Skeletal muscle tissue (tissue), 4 donors: ENCODE results near the gene PLK2. TPM values are rescaled to one million over a fixed set of nuclear protein-coding genes. Genes with fewer than 3 reads are reported as not detected.

ENCODE experiments used
- H3K27ac ChIP-seq: one replicate; pipeline ENCODE4 v1.7.0; 2013; ENCODE audit warnings: mild to moderate bottlenecking, low read depth, low read length, inconsistent platforms
- H3K27me3 ChIP-seq, 3 donors: one replicate each; pipeline ENCODE4 v1.7.0; 2013; ENCODE audit warnings: low read length in 3 of 3; ENCODE audit not compliant: control insufficient read depth in 3 of 3, insufficient read depth in 3 of 3
- H3K36me3 ChIP-seq, 3 donors: one replicate each; pipeline ENCODE4 v1.7.0; 2013; ENCODE audit warnings: low read length in 3 of 3; ENCODE audit not compliant: control insufficient read depth in 3 of 3, insufficient read depth in 3 of 3
- H3K4me1 ChIP-seq, 3 donors: one replicate each; pipeline ENCODE4 v1.7.0; 2013; ENCODE audit warnings: low read length in 3 of 3, mild to moderate bottlenecking in 3 of 3; ENCODE audit not compliant: control insufficient read depth in 3 of 3, insufficient read depth in 3 of 3
- H3K4me3 ChIP-seq, 3 donors: one replicate each; pipeline ENCODE4 v1.7.0; 2013; ENCODE audit warnings: low read length in 3 of 3
- H3K9ac ChIP-seq, 3 donors: one replicate each; pipeline ENCODE4 v1.7.0; 2013; ENCODE audit warnings: low read length in 3 of 3, mild to moderate bottlenecking in 3 of 3, moderate library complexity in 2 of 3, low read depth in 1 of 3
- H3K9me3 ChIP-seq, 3 donors: one replicate each; pipeline ENCODE4 v1.7.0; 2013; ENCODE audit warnings: low read length in 3 of 3; ENCODE audit not compliant: control insufficient read depth in 3 of 3
- total RNA-seq: library from RNA; depleted of rRNA; stranded (reverse); fragments of >200 nt; gene quantifications from one replicate; pipeline ENCODE4 v1.2.3, GENCODE V29; 2014
- donor health status: Osteomylitis.

Gene PLK2
- total RNA-seq, 1 donor from 2014 or later, result 263 TPM

- H3K27ac ChIP-seq, result no peak overlapping the region
- H3K9ac ChIP-seq, result no peak overlapping the region
- peaks cover 10 to 38% (median 32%) of the 10 kb centered on the region in 3 donors for H3K36me3 ChIP-seq
- H3K4me3 ChIP-seq, result no peak overlapping the region
- peaks cover 0 to 10% (median 0%) of the 10 kb centered on the region in 3 donors for H3K4me1 ChIP-seq
- H3K27me3 ChIP-seq, result no peaks in the 10 kb centered on the region
- H3K9me3 ChIP-seq, result no peaks in the 10 kb centered on the region
These were observed 6.6 kb downstream of the PLK2 start for GRCh38 chr5:58453306-58453705.

- Histone ChIP-seq H3K9me3 (no peaks in the 10 kb centered on the region), H3K4me3 (no peak overlapping the region), H3K27me3 (no peaks in the 10 kb centered on the region), H3K27ac (no peak overlapping the region), H3K36me3 (peaks cover 10 to 38% (median 32%) of the 10 kb centered on the region in 3 donors), H3K4me1 (peaks cover 0 to 10% (median 0%) of the 10 kb centered on the region in 3 donors), H3K9ac (no peak overlapping the region)
These were observed 7.2 kb downstream of the PLK2 start for GRCh38 chr5:58452566-58453258.

DNA sequence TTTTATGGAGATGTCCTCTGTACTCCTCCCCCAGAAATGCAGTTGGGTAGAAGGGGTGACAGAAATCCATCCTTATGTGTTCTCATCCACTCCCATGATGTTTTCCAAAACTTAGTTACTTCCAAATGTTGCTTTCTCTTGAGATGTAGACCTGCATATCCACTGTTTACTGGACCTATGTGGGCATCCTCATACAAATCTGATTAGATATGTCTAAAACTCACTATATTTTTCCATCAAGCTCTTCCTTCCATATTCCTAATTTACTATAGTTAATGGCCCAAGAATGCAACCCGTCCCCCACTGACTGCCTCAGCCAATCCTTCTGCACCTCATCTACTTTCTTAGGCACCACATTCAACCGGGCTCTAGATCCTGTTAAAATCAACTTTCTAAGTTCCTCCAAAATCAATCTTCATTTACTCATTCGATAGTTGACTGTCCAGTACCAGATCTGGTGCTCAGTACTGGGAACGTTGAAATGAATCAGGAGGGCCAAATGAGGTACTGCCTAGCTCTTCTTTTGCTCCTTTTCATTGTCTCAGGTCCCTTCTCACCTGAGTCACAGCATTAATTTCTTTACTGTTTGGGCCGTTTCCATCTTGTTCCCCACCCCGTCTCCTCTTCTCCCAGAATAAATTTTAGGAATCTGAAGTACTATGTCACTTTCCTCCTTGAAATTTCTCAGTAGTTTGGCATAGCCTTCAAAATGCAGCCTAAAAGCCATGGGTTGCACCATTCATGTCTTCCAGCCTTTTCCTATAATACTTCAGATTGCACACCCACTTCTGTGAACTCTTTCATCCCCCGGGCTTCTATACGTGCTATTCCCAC is 7.9 kb downstream of the PLK2 start:
- Histone ChIP-seq H3K9ac (no peak overlapping the region), H3K27ac (no peak overlapping the region), H3K4me1 (peaks cover 0 to 10% (median 0%) of the 10 kb centered on the region in 3 donors), H3K4me3 (no peak overlapping the region), H3K9me3 (no peaks in the 10 kb centered on the region), H3K27me3 (no peaks in the 10 kb centered on the region), H3K36me3 (peaks cover 10 to 33% (median 26%) of the 10 kb centered on the region in 3 donors)

GRCh38 chr5:58450811-58451629 is 8.9 kb downstream of the PLK2 start:
- no peaks in the 10 kb centered on the region for H3K27me3 ChIP-seq
- H3K36me3 ChIP-seq, result peaks cover 8 to 25% (median 23%) of the 10 kb centered on the region in 3 donors
- H3K9me3 ChIP-seq, result peaks cover 0 to under 1% (median 0%) of the 10 kb centered on the region in 3 donors
- peaks cover 0 to 5% (median 0%) of the 10 kb centered on the region in 3 donors for H3K4me1 ChIP-seq
- H3K4me3 ChIP-seq, result no peak overlapping the region
- no peak overlapping the region for H3K27ac ChIP-seq
- no peak overlapping the region for H3K9ac ChIP-seq

DNA sequence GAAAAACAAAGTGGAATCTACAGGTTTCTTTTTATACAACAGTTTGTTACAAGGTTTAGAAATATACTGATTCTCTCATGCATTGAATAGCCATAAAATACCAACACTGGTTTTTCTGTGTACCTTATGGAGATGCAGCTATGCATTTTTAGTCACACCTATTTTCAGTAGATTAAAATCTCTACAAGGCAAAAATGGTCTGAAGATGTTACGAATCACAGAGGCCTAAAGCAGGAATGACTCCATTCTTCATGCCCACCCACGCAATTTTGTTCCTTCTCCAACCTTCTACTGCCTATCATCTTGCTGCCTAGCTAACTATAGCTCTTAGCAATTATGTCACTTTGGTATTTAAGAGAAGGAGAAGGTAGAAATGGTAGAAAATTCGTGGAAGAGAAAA is 9.9 kb downstream of the PLK2 start:
- H3K27ac ChIP-seq, result no peak overlapping the region
- H3K36me3 ChIP-seq, result peaks cover under 1 to 15% (median 14%) of the 10 kb centered on the region in 3 donors
- no peaks in the 10 kb centered on the region for H3K27me3 ChIP-seq
- H3K9me3 ChIP-seq, result peaks cover 0 to 3% (median 0%) of the 10 kb centered on the region in 3 donors
- no peak overlapping the region for H3K9ac ChIP-seq
- no peak overlapping the region for H3K4me3 ChIP-seq
- H3K4me1 ChIP-seq, result peaks cover 0 to under 1% (median 0%) of the 10 kb centered on the region in 3 donors

DNA sequence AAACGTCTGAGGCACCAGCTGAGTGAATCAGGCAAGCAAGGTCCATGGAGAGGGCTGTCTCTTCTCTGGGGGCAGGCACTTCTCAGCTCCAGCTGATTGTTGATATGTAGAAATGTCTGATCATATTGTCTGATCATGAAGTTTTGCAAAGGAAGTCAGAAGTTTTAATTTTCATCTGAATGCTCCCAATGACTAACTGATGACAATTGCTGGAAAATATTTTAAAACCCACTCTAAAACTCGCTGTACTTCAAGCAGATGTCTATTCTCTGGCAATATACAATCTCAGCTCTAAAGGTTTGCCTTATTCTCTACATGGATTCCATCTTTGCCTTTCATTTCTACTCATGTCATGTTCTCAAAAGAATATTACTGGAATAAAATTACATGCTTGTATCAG is 12.7 kb downstream of the PLK2 start:
- H3K27me3 ChIP-seq, result no peaks in the 10 kb centered on the region
- no peak overlapping the region for H3K9ac ChIP-seq
- peaks cover 0 to 3% (median 0%) of the 10 kb centered on the region in 3 donors for H3K9me3 ChIP-seq
- H3K27ac ChIP-seq, result no peak overlapping the region
- H3K4me1 ChIP-seq, result no peaks in the 10 kb centered on the region
- H3K4me3 ChIP-seq, result no peak overlapping the region
- no peaks in the 10 kb centered on the region for H3K36me3 ChIP-seq

DNA sequence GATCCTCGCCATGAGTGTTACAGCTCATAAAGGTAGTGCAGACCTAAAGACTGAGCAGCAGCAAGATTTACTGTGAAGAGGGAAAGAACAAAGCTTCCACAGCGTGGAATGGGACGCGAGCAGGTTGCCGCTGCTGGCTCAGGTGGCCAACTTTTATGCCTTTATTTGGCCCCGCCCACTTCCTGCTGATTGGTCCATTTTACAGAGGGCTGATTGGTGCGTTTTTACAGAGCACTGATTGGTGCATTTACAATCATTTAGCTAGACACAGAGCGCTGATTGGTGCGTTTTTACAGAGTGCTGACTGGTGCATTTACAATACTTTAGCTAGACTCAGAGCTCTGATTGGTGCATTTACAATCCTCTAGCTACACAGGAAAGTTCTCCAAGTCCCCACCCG is 13.9 kb downstream of the PLK2 start:
- Histone ChIP-seq H3K9ac (no peak overlapping the region), H3K4me3 (no peak overlapping the region), H3K9me3 (peaks cover 0 to 3% (median 0%) of the 10 kb centered on the region in 3 donors), H3K4me1 (no peaks in the 10 kb centered on the region), H3K36me3 (no peaks in the 10 kb centered on the region), H3K27me3 (no peaks in the 10 kb centered on the region), H3K27ac (no peak overlapping the region)

- Histone ChIP-seq H3K9me3 (peaks cover 0 to 3% (median 0%) of the 10 kb centered on the region in 3 donors), H3K27ac (no peak overlapping the region), H3K36me3 (no peaks in the 10 kb centered on the region)
These were observed 15.1 kb downstream of the PLK2 start for GRCh38 chr5:58444805-58445204.

DNA sequence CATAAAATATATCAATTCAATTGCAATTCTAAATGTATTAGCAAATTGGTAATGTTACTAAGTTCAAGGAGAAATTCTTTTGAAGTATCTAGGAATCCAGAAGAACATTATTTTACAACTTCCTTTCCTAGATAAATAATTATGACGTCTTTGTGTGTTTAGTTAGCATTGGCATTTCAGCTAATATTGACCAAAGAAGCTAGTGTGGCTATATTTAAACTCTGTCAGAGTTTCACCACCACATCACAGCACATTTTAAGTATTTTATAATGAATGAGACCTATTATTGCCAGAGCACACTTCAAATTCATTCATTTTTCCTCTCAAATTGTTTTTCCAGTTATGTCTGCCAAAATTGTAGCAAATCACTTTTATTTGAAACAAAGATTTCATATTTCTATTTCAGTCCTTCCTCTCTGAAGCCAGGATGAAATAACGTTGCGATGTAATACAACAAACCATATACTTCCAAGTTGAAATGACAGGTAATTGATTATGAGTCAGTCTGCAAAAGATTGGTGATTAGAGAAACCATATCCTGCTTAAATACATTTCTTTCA is 18.9 kb downstream of the PLK2 start:
- no peaks in the 10 kb centered on the region for H3K27me3 ChIP-seq
- H3K27ac ChIP-seq, result no peak overlapping the region
- no peaks in the 10 kb centered on the region for H3K4me1 ChIP-seq
- no peaks in the 10 kb centered on the region for H3K36me3 ChIP-seq
- H3K4me3 ChIP-seq, result no peak overlapping the region
- H3K9ac ChIP-seq, result no peak overlapping the region
- H3K9me3 ChIP-seq, result peaks cover 0 to 2% (median 0%) of the 10 kb centered on the region in 3 donors

More at GRCh38 chr5:58444805-58445204, 15.1 kb downstream of the PLK2 start:
- no peaks in the 10 kb centered on the region for H3K27me3 ChIP-seq
- no peak overlapping the region for H3K9ac ChIP-seq
- H3K4me3 ChIP-seq, result no peak overlapping the region
- H3K4me1 ChIP-seq, result no peaks in the 10 kb centered on the region
